ENCODE results near the gene ADAMTS3. TPM values are rescaled to one million over a fixed set of nuclear protein-coding genes. Genes with fewer than 3 reads are reported as not detected.

Gene ADAMTS3
- total RNA-seq, 2 experiments from 2014 or later = not detected

DNA sequence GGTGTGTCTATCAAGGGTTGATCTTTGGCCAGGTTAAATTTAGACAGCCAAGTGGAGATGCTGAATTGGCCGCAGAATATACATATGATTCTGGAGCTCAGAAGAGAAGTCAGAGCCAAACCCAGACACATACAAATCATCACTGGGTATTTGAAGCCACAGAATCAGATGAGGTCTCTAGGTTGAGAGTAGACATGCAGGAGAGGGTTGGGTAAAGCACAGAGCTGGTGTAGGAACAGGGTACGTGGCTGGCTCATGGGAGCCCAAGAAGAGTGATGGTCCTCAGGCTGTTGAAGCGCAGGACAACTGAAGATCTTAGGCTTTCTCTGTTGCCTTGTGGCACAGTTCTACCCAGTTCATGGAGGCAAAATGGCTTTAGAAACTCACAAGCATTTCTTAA, 37.7 kb downstream of the ADAMTS3 start:
- no TSS peak for BruUV-seq (replicated peaks)
- no peaks in the 10 kb centered on the region for H4K20me1 ChIP-seq (ENCODE audit: insufficient read depth, low read length)
- H3K36me3 ChIP-seq (ENCODE audit: insufficient read depth, low read length) = no peaks in the 10 kb centered on the region
- intact Hi-C loops (cut with micrococcal nuclease; ENCODE audit: unreplicated experiment) = no loop called here
- no peaks in the 10 kb centered on the region for H3K79me2 ChIP-seq (ENCODE audit: insufficient read depth, low read depth, low read length)
- H2AFZ ChIP-seq (ENCODE audit: low read length) = no peak overlapping the region
- H3K9me3 ChIP-seq (ENCODE audit: low read length) = no peaks in the 10 kb centered on the region
- no peak for TF ChIP-seq EZH2phosphoT487 (IDR thresholded peaks at IDR 0.05; ENCODE audit: borderline replicate concordance, low read depth, low read length)
- TF ChIP-seq, protein P1, sequence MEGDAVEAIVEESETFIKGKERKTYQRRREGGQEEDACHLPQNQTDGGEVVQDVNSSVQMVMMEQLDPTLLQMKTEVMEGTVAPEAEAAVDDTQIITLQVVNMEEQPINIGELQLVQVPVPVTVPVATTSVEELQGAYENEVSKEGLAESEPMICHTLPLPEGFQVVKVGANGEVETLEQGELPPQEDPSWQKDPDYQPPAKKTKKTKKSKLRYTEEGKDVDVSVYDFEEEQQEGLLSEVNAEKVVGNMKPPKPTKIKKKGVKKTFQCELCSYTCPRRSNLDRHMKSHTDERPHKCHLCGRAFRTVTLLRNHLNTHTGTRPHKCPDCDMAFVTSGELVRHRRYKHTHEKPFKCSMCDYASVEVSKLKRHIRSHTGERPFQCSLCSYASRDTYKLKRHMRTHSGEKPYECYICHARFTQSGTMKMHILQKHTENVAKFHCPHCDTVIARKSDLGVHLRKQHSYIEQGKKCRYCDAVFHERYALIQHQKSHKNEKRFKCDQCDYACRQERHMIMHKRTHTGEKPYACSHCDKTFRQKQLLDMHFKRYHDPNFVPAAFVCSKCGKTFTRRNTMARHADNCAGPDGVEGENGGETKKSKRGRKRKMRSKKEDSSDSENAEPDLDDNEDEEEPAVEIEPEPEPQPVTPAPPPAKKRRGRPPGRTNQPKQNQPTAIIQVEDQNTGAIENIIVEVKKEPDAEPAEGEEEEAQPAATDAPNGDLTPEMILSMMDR (conservative IDR thresholded peaks at IDR 0.05; ENCODE audit: low read length) = no peak
- ChIA-PET POLR2A (no interaction called here), CTCF (ENCODE audit: unreplicated experiment) (no interaction called here)
- no peak overlapping the region for H3K4me3 ChIP-seq (ENCODE audit: low read depth, low read length, poor library complexity, severe bottlenecking)
- H3K4me2 ChIP-seq (ENCODE audit: low read length) = no peak overlapping the region
- no peaks in the 10 kb centered on the region for H3K4me1 ChIP-seq (ENCODE audit: insufficient read depth, low read length, poor library complexity, severe bottlenecking)
- H3K9me2 ChIP-seq (ENCODE audit: insufficient read depth, low read length) = no peaks in the 10 kb centered on the region
- no peak overlapping the region for H3K27ac ChIP-seq (ENCODE audit: low read depth, low read length, poor library complexity, severe bottlenecking)
- no peak for DNase-seq (ENCODE audit: low spot score)

DNA sequence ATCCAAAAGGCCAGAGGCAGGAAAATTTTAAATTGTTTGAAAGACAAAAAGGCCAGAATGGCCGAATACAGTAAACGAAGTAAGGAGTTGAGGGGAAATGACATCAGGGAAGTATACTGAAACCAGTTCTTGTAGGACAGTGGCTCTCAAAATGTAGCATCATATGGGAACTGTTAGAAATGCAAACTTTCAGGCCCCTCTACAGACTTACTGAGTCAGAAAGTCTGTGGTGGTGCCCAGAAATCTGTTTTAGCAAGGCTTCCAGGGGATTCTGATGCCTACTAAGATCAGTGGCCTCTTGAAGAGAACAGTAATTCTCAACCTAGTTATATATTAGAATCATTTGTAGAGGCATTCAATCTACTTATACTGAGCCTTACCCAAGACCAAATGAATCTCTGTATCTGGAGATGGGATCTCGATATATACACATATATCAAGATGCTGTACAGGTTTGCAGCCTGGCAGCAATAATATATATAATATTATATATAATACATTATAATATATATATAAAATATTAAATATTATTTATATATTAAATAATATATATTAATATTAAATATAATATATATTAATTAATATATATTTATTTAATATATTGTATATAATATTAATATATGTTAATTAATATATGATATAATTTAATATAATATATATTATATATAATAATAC, 39.7 kb downstream of the ADAMTS3 start:
- TF ChIP-seq, protein P1 (conservative IDR thresholded peaks at IDR 0.05; ENCODE audit: low read length) = no peak
- no peak for TF ChIP-seq EZH2phosphoT487 (IDR thresholded peaks at IDR 0.05; ENCODE audit: borderline replicate concordance, low read depth, low read length)
- Histone ChIP-seq H3K79me2 (ENCODE audit: insufficient read depth, low read depth, low read length) (no peaks in the 10 kb centered on the region), H3K27ac (ENCODE audit: low read depth, low read length, poor library complexity, severe bottlenecking) (no peak overlapping the region), H3K4me3 (ENCODE audit: low read depth, low read length, poor library complexity, severe bottlenecking) (no peak overlapping the region), H2AFZ (ENCODE audit: low read length) (no peak overlapping the region), H3K36me3 (ENCODE audit: insufficient read depth, low read length) (no peaks in the 10 kb centered on the region), H3K9me3 (ENCODE audit: low read length) (no peaks in the 10 kb centered on the region), H3K4me2 (ENCODE audit: low read length) (no peak overlapping the region), H4K20me1 (ENCODE audit: insufficient read depth, low read length) (no peaks in the 10 kb centered on the region), H3K4me1 (ENCODE audit: insufficient read depth, low read length, poor library complexity, severe bottlenecking) (no peaks in the 10 kb centered on the region), H3K9me2 (ENCODE audit: insufficient read depth, low read length) (no peaks in the 10 kb centered on the region)
- DNase-seq (ENCODE audit: low spot score) = no peak
- no TSS peak for BruUV-seq (replicated peaks)
- CTCF ChIA-PET (ENCODE audit: unreplicated experiment) = no interaction called here
- POLR2A ChIA-PET = no interaction called here
- intact Hi-C loops (cut with micrococcal nuclease; ENCODE audit: unreplicated experiment) = no loop called here

DNA sequence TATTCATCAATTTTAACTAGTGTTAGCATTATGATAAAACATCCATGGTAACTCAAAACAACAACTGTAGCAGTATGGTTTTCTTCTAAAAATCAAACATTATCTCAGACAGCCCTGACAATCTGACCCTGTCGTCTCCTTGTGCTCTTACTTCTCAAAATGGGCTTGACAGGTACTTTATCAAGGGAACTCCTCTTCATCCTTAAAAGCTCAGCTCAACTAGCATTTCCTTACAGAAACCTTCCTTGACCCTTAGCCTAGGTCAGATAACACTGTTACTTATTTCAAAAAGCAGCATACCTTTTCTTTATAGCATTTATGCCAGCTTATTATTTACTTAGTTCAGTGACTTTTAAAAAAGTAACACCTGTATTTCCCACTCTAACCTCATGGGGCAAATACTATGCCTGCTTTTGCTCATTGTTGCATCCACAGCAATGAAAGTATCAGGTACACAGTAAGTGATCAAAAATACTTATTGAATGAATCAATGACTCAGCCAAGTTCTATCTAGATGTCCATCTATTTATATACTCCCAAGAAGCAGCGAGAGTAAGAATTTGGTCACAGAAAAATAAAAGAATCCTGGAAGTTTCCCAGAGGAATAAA, 41.9 kb downstream of the ADAMTS3 start:
- no TSS peak for BruUV-seq (replicated peaks)
- Histone ChIP-seq H3K9me2 (ENCODE audit: insufficient read depth, low read length) (no peaks in the 10 kb centered on the region), H3K4me2 (ENCODE audit: low read length) (no peak overlapping the region), H4K20me1 (ENCODE audit: insufficient read depth, low read length) (no peaks in the 10 kb centered on the region), H2AFZ (ENCODE audit: low read length) (no peak overlapping the region), H3K4me1 (ENCODE audit: insufficient read depth, low read length, poor library complexity, severe bottlenecking) (no peaks in the 10 kb centered on the region), H3K36me3 (ENCODE audit: insufficient read depth, low read length) (no peaks in the 10 kb centered on the region), H3K4me3 (ENCODE audit: low read depth, low read length, poor library complexity, severe bottlenecking) (no peak overlapping the region), H3K27ac (ENCODE audit: low read depth, low read length, poor library complexity, severe bottlenecking) (no peak overlapping the region), H3K9me3 (ENCODE audit: low read length) (no peaks in the 10 kb centered on the region), H3K79me2 (ENCODE audit: insufficient read depth, low read depth, low read length) (no peaks in the 10 kb centered on the region)
- ChIA-PET CTCF (ENCODE audit: unreplicated experiment) (no interaction called here), POLR2A (no interaction called here)
- intact Hi-C loops (cut with micrococcal nuclease; ENCODE audit: unreplicated experiment) = no loop called here
- TF ChIP-seq, protein P1 (conservative IDR thresholded peaks at IDR 0.05; ENCODE audit: low read length) = no peak
- TF ChIP-seq EZH2phosphoT487 (IDR thresholded peaks at IDR 0.05; ENCODE audit: borderline replicate concordance, low read depth, low read length) = no peak
- DNase-seq (ENCODE audit: low spot score) = no peak

All from OCI-LY7 (cell line).